ENCODE results near the gene AUTS2.

Gene AUTS2

GRCh38 chr7:69624435-69625230 lies 26.4 kb downstream of the AUTS2 start:
- Histone ChIP-seq H3K4me1 (ENCODE audit: insufficient read depth, poor library complexity, severe bottlenecking) (no peaks in the 10 kb centered on the region), H3K27me3 (ENCODE audit: insufficient read depth, poor library complexity, severe bottlenecking) (peaks cover 3% of the 10 kb centered on the region), H3K4me3 (ENCODE audit: severe bottlenecking) (no peak overlapping the region), H3K9me3 (ENCODE audit: severe bottlenecking) (no peaks in the 10 kb centered on the region), H3K36me3 (ENCODE audit: low read depth) (no peaks in the 10 kb centered on the region), H3K27ac (ENCODE audit: poor library complexity, severe bottlenecking) (no peak overlapping the region)
- ATAC-seq (ENCODE audit: low read depth) (no peak), DNase-seq (ENCODE audit: low spot score) (no peak)
- TF ChIP-seq, protein P1, sequence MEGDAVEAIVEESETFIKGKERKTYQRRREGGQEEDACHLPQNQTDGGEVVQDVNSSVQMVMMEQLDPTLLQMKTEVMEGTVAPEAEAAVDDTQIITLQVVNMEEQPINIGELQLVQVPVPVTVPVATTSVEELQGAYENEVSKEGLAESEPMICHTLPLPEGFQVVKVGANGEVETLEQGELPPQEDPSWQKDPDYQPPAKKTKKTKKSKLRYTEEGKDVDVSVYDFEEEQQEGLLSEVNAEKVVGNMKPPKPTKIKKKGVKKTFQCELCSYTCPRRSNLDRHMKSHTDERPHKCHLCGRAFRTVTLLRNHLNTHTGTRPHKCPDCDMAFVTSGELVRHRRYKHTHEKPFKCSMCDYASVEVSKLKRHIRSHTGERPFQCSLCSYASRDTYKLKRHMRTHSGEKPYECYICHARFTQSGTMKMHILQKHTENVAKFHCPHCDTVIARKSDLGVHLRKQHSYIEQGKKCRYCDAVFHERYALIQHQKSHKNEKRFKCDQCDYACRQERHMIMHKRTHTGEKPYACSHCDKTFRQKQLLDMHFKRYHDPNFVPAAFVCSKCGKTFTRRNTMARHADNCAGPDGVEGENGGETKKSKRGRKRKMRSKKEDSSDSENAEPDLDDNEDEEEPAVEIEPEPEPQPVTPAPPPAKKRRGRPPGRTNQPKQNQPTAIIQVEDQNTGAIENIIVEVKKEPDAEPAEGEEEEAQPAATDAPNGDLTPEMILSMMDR (IDR thresholded peaks at IDR 0.05; ENCODE audit: poor library complexity, severe bottlenecking) = no peak

- H3K4me1 ChIP-seq (ENCODE audit: insufficient read depth, poor library complexity, severe bottlenecking) = no peaks in the 10 kb centered on the region
- no peak overlapping the region for H3K4me3 ChIP-seq (ENCODE audit: severe bottlenecking)
- no peaks in the 10 kb centered on the region for H3K36me3 ChIP-seq (ENCODE audit: low read depth)
- H3K27me3 ChIP-seq (ENCODE audit: insufficient read depth, poor library complexity, severe bottlenecking) = peaks cover 3% of the 10 kb centered on the region
- no peak overlapping the region for H3K27ac ChIP-seq (ENCODE audit: poor library complexity, severe bottlenecking)
- no peaks in the 10 kb centered on the region for H3K9me3 ChIP-seq (ENCODE audit: severe bottlenecking)
- ATAC-seq (ENCODE audit: low read depth) (no peak), DNase-seq (ENCODE audit: low spot score) (no peak)
- TF ChIP-seq, protein P1 (IDR thresholded peaks at IDR 0.05; ENCODE audit: poor library complexity, severe bottlenecking) = no peak
Observed at GRCh38 chr7:69625238-69625637, 27.0 kb downstream of the AUTS2 start.

- Histone ChIP-seq H3K9me3 (ENCODE audit: severe bottlenecking) (no peaks in the 10 kb centered on the region), H3K4me3 (ENCODE audit: severe bottlenecking) (no peak overlapping the region), H3K27ac (ENCODE audit: poor library complexity, severe bottlenecking) (no peak overlapping the region), H3K4me1 (ENCODE audit: insufficient read depth, poor library complexity, severe bottlenecking) (no peaks in the 10 kb centered on the region), H3K27me3 (ENCODE audit: insufficient read depth, poor library complexity, severe bottlenecking) (peaks cover 3% of the 10 kb centered on the region), H3K36me3 (ENCODE audit: low read depth) (no peaks in the 10 kb centered on the region)
- no peak for DNase-seq (ENCODE audit: low spot score)
- ATAC-seq (ENCODE audit: low read depth) = no peak
- TF ChIP-seq, protein P1 (IDR thresholded peaks at IDR 0.05; ENCODE audit: poor library complexity, severe bottlenecking) = no peak
Observed at GRCh38 chr7:69625798-69626197, 27.5 kb downstream of the AUTS2 start.

GRCh38 chr7:69630292-69630691 lies 32.0 kb downstream of the AUTS2 start:
- Histone ChIP-seq H3K4me3 (ENCODE audit: severe bottlenecking) (no peak overlapping the region), H3K27me3 (ENCODE audit: insufficient read depth, poor library complexity, severe bottlenecking) (no peaks in the 10 kb centered on the region), H3K9me3 (ENCODE audit: severe bottlenecking) (no peaks in the 10 kb centered on the region), H3K4me1 (ENCODE audit: insufficient read depth, poor library complexity, severe bottlenecking) (no peaks in the 10 kb centered on the region), H3K36me3 (ENCODE audit: low read depth) (no peaks in the 10 kb centered on the region), H3K27ac (ENCODE audit: poor library complexity, severe bottlenecking) (no peak overlapping the region)
- TF ChIP-seq, protein P1 (IDR thresholded peaks at IDR 0.05; ENCODE audit: poor library complexity, severe bottlenecking) = no peak
- DNase-seq (ENCODE audit: low spot score) (no peak), ATAC-seq (ENCODE audit: low read depth) (no peak)

- Histone ChIP-seq H3K27me3 (ENCODE audit: insufficient read depth, poor library complexity, severe bottlenecking) (no peaks in the 10 kb centered on the region), H3K4me3 (ENCODE audit: severe bottlenecking) (no peak overlapping the region), H3K4me1 (ENCODE audit: insufficient read depth, poor library complexity, severe bottlenecking) (no peaks in the 10 kb centered on the region), H3K27ac (ENCODE audit: poor library complexity, severe bottlenecking) (no peak overlapping the region), H3K36me3 (ENCODE audit: low read depth) (no peaks in the 10 kb centered on the region), H3K9me3 (ENCODE audit: severe bottlenecking) (no peaks in the 10 kb centered on the region)
- ATAC-seq (ENCODE audit: low read depth) (no peak), DNase-seq (ENCODE audit: low spot score) (no peak)
- TF ChIP-seq, protein P1 (IDR thresholded peaks at IDR 0.05; ENCODE audit: poor library complexity, severe bottlenecking) = no peak
Observed at GRCh38 chr7:69631131-69631530, 32.9 kb downstream of the AUTS2 start.
